ENCODE data around the gene FKBP2.
A peak's percentile ranks its signal among the peaks of the same experiment; 100 is the strongest.

The FKBP2 gene

DNA sequence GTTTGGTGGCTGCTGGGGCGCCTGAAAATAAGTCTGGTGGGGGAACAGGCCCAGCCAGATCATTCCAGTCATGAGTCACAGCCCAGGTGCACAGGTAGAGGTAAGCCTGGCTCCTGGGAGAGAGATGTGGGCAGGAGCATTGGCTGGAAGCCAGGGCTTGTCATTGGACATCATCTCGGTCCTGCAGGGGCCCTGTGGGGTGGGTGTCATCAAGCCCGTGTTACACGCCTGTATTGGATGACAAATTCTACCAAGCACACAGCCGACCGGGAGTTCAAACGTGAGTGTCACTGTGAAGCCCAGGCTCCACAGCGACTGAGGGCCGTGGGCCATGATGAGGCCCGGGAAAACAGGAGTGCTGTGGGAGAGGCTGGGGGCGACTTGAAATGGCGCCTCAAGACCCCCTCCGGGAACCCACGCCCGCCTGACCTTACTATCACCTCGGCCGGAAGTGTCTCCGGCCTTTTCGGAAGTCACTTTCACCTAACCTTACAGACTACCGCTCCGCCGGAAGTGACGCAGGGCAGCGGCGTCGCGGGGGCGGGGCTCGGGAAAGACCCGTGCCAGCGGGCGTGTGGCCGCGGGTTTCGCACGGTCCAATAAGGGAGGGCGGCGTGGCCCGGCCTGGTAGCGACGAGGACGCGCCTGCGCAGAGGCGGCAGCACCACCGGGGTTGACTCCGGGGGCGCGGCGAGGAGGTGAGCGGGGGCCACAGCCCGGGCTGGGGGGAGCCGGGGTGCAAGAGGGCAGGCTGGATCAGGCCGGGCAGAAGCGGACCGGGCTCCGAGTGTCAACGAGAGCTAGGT lies at the start of gene FKBP2:
Gene FKBP2 (plus strand): TSS at position 661 of the 806 bp plus-strand sequence. CDS start 1,293 bp downstream, outside the sequence.
- DNase-seq (ENCODE audit: low read depth), result peak; percentile 79

DNA sequence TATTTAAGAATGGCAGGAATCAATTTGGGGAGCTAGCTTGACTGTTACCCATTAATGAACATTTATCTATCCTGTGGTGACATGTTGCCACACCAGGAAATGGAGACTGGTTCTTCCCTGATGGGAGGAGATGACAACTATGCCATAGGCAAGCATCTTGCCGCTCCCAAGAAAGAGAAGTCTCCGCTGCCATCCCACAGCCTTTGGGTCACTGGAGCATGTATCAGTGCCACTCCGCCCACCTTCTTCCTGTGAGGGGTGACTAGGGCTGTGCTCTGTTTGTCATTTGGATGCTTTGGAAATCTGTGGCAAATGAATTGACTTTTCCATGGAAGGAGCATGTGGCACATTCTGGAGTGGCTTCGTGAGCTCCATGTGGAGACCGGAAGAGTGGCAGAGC lies 48.5 kb upstream of the FKBP2 start:
- no peak for DNase-seq (ENCODE audit: low read depth)

DNA sequence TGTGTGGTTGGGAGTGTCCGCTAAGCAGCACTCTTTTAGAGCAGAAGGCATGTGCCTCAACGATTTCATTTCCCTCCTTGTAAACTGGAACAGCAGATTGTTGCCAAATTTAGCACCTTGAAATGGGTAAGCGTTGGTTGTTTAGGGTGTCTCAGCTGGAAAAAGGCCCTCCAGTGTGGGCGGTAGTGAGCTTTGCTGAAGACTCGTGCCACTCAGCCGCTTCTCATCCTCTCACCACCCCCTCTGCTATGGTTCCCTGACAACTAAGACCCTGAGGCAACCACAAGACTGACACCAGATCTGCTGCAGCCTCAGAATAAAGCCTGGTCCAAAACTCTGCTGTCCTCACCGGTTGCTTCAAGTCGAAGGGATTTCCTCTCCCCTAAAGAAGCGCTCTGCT lies 44.3 kb upstream of the FKBP2 start:
- no peak for DNase-seq (ENCODE audit: low read depth)

DNA sequence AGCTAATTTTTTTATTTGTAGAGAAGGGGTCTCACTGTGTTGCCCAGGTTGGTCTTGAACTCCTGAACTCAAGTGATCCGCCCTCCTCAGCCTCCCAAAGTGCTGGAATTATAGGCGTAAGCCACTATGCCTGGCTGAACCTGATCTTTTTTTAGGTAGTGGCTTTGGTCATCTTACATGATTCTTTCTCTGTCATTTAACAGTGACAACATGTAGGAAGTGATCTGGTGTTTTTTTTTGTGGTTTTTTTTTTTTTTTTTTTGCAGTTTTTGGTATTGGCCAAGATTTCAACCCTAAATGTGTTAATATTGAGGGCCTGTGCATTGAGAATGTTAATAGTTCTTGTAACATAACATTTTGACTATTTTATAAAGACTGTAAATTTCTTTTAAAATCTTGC lies 42.4 kb upstream of the FKBP2 start:
- DNase-seq (ENCODE audit: low read depth), result no peak

DNA sequence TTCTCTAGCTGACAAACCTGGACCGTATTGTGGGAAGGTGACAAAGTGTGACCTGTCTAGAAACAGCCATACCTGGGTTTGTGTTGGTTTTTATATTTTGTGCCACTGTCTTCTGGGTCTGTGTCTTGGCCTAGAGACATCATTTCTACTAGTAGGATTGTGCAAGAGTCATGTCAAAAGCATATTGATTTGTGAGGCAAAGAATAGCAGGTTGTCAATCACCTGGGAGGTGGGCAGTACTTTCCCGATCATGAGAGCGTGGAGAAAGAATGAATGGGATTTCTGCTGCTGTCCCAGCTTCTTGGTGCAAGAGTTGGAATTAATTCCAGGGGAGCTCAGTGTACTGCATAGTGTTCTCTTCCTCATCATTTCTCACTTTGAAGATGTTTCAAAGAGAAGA lies 39.4 kb upstream of the FKBP2 start:
- DNase-seq (ENCODE audit: low read depth), result no peak

DNA sequence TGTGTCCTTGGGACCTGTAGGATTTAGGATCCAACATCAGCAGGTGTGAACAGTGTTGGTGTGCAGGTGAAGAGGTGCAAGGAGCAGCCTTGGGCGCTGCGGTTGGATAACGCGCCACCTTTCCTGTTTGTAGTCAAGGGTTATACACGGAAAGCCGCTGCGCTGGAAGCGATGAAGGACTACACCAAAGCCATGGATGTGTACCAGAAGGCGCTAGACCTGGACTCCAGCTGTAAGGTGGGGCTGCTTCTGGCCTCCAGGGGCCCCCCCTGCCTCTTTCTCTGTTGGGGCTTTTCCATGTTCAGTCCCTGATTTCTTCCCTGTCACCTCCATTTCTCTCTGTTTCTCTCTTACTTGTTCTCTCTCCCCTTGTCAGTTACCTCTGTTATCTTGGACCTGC lies 37.9 kb upstream of the FKBP2 start:
- DNase-seq (ENCODE audit: low read depth), result no peak

DNA sequence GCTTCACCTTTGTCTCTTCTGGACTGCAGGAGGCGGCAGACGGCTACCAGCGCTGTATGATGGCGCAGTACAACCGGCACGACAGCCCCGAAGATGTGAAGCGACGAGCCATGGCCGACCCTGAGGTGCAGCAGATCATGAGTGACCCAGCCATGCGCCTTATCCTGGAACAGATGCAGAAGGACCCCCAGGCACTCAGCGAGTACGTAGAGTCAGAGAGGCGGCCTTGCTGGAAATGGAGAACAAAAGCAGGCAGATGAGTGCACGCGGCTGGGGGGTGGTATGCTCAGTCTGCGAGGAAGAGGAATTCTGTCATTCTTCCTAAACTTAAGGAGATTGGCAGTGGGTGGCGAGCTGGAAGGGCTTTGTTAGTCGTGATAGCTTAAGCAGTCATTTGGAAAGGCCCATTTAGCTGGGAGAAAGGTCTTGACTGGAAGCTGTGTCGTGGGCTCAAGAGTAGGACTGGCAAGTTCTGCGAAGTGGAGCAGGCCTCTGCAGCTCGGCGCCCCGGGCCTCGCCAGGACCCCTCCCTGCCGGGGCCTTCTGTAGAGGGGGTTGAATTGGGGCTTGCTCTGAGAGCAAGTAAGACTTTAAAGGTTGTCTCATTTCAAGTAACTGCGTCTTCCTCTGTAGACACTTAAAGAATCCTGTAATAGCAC lies 37.3 kb upstream of the FKBP2 start:
- DNase-seq (ENCODE audit: low read depth), result no peak

DNA sequence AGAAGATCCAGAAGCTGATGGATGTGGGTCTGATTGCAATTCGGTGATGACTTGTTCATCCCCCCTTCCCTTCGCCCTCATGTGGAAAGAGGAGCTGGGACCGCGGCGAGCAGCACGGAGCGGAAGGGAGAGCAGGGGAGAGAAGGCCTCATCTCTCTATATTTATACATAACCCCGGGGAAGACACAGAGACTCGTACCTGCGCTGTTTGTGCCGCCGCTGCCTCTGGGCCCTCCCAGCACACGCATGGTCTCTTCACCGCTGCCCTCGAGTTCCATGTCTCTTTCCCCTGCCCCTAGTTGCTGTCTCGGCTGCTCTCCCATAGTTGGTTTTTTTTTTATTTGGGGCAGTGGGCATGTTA lies 36.8 kb upstream of the FKBP2 start:
- DNase-seq (ENCODE audit: low read depth), result no peak

DNA sequence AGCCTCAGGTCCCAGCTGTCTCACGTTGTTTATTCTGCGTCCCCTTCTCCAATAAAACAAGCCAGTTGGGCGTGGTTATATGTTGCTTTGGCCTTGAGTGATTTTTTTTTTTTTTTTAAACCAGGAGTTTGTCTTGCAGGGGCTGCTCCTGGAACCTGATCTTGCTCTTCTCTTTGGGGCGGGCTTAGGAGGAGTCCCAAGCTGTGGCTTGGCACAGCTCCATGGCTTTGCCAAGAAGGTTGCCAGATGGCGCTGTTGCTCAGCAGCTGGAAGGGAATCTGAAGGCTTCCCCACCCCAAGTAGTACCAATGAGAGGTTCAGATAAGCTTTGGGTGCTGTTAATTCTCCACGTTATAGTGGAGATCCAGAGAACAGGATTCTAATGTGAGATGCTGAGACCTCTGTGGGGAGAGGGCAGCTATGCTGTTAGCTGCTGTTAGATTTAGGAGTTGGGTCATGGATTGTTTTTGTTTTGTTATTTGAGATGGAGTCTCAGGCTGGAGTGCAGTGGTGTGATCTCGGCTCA lies 36.4 kb upstream of the FKBP2 start:
- peak; percentile 68 for DNase-seq (ENCODE audit: low read depth)

DNA sequence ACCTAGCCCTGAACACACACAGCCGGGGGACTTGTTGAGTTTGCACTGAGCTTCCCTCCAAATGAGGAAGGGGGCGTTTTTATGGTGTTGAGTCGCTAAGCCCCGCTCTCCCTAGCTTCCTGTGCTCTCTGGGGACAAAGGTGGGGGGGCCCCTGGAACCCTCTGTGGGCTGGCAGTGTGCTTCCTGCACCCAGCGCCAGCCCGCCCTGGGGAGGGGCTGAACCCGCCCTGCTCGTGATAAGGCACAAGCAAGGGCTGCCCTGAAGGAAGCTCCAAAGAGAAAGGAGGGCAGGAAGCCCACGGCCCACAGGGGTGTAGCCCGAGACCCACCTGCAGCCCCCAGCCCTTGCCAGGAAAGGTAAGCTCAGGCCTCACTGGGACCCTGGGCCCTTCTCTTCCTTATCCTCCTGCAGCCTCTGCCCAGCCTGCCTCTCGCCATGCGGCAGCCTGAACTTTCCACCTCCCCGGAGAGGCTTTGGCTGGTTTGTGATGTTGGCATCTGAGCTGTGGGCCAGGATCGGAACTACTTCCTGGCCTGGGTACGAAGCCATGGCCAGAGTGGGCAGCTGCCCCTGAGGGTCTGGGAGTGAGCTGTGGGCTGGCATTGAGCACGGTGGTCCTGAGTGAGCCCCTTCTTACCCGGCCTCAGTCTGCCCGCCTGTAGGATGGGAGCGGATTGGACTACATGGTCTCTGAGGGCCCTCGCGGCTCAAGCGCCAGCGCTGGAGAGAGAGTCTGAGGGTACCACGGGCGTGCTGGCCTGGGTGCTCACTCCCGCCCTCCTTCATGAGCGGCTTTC lies 34.2 kb upstream of the FKBP2 start, which contains the start of gene FERMT3:
Gene FERMT3 (plus strand): TSS at position 265 of the 799 bp plus-strand sequence. CDS start 644 bp downstream, outside the sequence.
- DNase-seq (ENCODE audit: low read depth), result no peak

DNA sequence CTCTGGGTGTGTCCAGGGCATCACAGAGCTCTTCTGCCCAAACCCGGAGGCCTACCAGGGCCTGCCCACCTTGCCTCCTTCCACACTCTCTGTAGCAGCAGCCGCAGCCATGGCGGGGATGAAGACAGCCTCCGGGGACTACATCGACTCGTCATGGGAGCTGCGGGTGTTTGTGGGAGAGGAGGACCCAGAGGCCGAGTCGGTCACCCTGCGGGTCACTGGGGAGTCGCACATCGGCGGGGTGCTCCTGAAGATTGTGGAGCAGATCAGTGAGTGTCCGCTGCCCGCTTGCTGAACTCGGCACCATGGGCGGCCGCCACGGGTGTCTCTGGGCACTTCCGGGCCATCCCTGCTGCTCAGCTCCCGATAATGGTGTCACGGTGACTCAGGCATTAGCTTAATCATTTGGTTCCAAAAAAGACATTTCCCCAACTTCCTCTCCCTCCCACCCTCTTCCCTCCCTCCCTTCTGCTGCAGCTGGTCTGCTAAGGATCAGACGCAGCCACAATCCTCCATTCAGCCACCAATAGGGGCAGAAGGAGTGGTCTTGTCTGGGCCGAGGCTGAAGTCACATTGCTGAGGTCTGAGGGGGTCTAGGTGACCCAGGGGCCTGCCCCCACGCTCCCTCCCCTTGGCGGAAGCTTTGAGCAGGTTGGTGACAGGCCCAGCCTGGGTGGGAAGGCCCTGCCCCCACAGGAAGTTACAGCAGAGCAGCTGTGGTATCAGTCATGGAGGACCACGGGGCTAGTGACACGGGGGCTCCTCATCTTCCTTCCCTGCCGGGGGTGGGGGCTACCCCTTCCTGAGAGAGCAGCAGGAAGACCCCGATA lies 33.4 kb upstream of the FKBP2 start:
- no peak for DNase-seq (ENCODE audit: low read depth)

DNA sequence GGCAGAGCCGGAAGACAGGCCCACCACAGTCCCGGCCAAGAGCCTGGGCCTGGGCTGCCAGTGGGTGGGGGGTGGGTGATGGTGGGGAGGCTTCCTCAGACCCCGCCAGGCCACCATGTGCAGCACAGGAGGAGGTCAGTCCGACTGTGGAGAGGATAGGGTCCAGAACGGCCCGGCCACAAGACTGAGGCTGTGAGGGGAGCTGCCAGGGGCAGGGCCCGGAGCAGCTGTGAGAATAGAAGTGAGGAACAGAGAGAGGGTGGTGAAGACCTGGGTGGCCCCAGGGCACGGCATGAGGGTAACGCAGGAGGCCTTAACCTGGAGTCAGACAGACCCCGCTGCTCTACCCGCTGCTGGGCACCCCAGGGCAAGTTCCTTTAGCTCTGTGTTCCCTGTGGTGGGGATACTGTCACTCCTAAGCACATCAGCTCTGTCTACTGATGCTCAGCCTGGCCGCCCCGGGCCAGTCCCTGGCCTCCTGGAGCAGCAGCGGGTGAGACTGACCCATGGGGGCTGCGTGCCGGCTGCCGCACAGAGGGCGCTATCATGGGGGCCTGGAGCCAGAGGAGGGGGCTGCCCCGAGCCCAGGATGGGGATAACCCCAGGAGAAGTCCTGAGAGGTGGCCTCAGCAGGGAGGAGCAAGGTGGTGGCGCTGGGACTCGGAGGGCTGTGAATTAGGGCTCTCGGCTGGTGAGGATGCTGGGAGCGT lies 32.7 kb upstream of the FKBP2 start:
- DNase-seq (ENCODE audit: low read depth), result no peak

DNA sequence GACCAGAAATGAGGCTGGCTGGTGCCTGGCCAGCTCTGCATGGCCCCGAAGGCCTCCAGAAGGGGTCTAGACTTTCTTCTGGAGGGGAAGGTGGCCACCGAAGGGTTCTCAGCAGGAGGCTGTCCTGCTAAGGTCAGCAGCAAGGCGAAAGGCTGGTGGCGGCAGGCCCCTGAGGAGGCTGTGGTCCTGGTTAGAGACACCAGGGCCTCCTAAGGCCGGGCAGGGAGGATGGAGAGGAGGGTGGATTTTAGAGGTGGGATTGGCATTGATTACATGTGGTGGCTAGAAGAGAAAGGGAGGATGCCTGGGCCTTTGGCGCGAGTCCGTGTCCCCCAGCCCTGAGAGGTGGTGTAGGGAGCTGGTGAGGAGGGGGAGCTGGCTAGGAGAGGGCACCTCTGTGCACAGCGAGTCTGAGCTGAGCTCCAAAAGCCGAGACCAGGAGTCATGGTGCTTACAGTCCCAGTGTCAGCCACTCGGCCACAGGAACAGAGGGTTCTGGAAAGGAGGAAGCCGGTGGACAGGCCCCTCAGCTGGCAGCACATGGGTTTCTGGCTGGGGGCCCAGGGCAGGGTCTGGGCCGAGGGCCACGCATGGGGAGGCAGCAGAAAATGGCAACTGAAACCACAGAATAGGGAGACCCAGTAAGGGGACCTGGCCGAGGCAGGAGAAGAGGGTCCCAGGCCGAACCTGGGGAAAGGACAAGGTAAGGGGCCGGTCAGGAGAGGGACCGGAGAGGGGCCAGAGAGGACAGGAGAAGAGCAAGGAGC lies 31.9 kb upstream of the FKBP2 start:
- DNase-seq (ENCODE audit: low read depth), result no peak

DNA sequence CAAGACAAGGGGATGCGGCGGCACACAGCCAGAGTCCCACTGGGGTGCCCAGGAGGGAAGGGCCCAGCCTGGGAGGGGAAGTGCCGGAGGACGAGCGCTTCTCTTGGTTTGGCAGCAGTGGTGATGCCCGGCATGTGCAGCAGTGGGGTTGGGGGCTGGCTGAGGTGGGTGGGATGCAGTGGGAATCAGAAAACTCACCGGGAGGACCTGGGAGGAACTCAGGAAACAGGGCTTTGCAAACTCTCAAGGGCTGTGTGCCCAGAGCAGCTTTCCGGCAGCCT lies 31.4 kb upstream of the FKBP2 start:
- no peak for DNase-seq (ENCODE audit: low read depth)

DNA sequence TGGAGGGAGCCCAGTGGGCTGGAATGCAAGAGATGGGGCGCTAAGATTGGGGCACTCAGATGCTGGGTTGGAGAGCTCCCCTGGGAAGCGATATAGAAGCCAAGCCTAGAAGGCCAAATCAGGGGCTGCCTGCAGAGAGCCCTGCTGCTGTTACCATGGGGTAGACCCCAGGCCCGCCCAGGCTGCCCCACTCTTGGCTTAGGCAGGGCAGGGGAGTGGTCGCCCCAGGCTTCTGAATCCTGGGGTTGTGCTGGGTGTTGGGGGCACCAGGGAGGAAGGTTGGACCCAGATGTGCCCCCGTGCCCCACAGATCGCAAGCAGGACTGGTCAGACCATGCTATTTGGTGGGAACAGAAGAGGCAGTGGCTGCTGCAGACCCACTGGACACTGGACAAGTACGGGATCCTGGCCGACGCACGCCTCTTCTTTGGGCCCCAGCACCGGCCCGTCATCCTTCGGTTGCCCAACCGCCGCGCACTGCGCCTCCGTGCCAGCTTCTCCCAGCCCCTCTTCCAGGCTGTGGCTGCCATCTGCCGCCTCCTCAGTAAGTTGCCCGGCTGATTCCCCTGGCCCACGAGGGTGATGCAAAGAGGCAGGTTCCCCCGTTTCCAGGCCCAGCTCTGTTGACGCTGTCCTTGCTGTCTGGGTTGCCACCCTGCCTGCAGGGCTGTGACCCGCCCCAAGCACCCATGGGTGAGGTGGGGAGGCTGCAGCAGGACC lies 30.4 kb upstream of the FKBP2 start:
- no peak for DNase-seq (ENCODE audit: low read depth)

DNA sequence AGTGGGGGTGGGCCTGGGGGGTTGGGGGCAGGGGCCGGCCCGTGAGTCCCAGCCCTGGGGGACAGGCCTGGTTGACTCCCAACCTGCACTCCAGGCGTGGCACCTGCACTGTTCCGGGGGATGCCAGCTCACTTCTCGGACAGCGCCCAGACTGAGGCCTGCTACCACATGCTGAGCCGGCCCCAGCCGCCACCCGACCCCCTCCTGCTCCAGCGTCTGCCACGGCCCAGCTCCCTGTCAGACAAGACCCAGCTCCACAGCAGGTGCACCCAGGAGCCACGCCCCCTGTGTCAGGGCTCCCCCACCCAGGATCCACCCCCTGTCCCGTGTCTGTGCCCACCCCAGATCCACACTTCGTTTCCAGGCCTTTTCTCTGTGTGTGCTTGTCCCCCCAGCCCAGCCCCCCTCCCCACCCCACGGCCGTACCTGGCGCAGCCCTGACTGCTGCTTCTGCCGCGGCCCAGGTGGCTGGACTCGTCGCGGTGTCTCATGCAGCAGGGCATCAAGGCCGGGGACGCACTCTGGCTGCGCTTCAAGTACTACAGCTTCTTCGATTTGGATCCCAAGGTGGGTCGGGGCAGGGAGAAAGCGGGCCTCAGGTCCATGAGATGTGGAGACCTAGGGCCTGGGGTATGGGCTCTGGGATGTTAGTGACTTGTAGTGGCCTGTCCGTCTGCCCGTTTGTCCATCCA lies 29.6 kb upstream of the FKBP2 start:
- DNase-seq (ENCODE audit: low read depth), result no peak

DNA sequence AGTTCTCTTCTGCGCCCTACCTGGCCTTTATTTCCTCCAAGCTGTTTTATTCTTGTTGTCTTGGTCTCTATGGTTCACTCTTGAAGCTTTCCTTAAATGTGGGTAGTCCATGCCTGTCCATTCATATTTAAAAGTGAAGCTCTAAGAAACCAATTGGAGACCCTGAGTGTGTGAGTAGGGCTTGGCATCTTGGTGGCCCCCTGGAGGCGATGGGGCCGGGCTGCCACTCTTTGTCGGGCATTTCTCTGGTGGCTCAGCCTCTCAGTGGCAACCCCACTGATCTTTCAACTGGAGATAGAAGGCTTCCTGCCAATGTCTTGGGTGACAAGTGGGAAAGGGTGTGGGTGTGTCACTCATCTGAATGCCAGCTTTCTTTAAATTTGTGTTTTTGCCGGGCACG lies 24.0 kb upstream of the FKBP2 start:
- DNase-seq (ENCODE audit: low read depth), result no peak

DNA sequence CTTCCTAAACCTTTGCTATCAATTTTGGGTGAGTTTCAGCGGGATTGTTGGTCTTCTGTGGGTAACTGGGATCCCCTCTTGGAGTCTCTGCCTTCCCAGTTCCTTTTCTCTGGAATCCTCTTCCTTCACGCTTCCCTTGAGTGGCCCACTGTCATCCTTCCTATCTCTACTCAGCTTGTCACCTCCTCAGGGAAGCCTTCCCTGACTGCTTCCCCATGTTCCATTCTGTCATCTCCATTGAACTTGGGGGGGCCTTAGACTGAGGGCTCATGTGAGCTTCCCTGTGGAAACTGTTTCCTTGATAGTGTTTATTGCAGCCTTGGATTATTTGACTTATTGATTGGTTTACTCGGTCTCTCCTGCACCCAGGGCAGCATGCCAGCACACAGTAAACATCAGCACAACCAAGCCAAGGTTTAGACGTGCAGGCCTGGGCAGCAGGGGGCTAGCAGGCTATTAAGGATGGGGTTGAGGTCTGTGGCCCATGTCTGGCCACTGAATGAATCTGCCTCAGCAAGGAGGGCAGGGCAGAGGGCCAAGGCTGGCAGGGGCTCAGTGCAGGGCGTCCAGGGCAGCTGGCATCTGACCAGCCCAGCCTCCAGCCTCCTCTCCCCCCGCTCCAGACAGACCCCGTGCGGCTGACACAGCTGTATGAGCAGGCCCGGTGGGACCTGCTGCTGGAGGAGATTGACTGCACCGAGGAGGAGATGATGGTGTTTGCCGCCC lies 22.1 kb upstream of the FKBP2 start:
- DNase-seq (ENCODE audit: low read depth), result no peak

DNA sequence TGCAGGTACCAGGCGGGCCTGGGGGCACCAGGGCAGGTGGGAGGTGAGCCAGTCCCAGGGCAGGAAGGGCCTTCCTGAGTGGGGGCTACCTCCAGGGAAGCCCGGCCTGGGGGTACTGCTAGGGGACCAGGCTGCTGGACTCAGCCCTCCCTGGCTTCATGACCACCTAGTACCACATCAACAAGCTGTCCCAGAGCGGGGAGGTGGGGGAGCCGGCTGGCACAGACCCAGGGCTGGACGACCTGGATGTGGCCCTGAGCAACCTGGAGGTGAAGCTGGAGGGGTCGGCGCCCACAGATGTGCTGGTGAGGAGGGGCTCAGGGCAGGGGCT lies 21.6 kb upstream of the FKBP2 start:
- DNase-seq (ENCODE audit: low read depth), result no peak
